ENCODE measurements around the gene RPL35A. TPM values are rescaled to one million over a fixed set of nuclear protein-coding genes. Genes with fewer than 3 reads are reported as not detected.

The RPL35A gene
- total and polyA plus RNA-seq, 9 of the 15 experiments (the other 6 are each of a cell fraction or from before 2014, with no cell fraction given) = 1,475 to 2,942 (median 2,367) TPM

DNA sequence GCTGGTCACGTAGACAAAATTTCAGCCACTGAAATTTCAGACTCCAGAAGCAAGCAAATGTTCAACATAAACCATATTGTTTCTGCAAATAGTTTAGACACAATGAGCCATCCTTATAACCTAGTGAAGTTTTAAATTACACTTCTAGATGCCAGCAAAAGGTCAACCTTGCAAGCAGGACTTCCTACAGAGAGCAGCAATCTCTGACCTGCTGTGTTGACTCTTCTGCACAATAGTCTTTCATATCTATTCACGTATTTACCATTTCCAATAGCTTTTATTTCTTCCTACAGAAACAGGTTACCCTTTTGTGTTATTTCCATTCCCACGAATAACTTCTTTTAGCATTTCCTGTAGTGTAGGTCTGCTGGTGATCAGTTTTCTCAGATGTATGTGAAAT is 20.6 kb downstream of the RPL35A start:
- H2AFZ ChIP-seq (ENCODE audit: low read depth, low read length) = no peak overlapping the region
- CTCF ChIA-PET (ENCODE audit: low intra/inter-chr PET ratio) = no interaction called here
- in situ Hi-C loops (cut with MboI) (no loop called here), intact Hi-C loops (cut with micrococcal nuclease) (no loop called here)
- no peak overlapping the region for H3K27ac ChIP-seq (ENCODE audit: extremely low read depth, low read depth, low read length)
- peaks cover 6% of the 10 kb centered on the region; the same call in 2 of the 3 replicates for H3K36me3 ChIP-seq (ENCODE audit: control insufficient read depth, insufficient read depth, low read length)
- WGBS (ENCODE audit: insufficient coverage, low coverage, missing lambda C conversion rate) = 68% methylated on average over 3 of the region's 3 CpGs
- H4K20me1 ChIP-seq (replicated peaks; ENCODE audit: control insufficient read depth, insufficient read depth, low read length) = no peaks in the 10 kb centered on the region
- peaks cover 9% of the 10 kb centered on the region for H3K9me3 ChIP-seq (replicated peaks; ENCODE audit: control insufficient read depth, insufficient read depth, low read depth, low read length)
- H3K27me3 ChIP-seq (ENCODE audit: control insufficient read depth in 2 of 2, insufficient read depth in 2 of 2, low read length in 2 of 2) = no peaks in the 10 kb centered on the region
- no TSS peak for BruUV-seq (replicated peaks)
- 0 out of 3 replicates have a peak, but pooled peaks cover 3% of the 10 kb centered on the region for H3K79me2 ChIP-seq (ENCODE audit: control insufficient read depth, insufficient read depth, low read length)
- POLR2A ChIA-PET = no interaction called here
- no peaks in the 10 kb centered on the region for H3K4me1 ChIP-seq (replicated peaks in 1 of 2; ENCODE audit: control insufficient read depth in 2 of 2, insufficient read depth in 2 of 2, low read length in 2 of 2)
- H3K9ac ChIP-seq (ENCODE audit: insufficient read depth in 1 of 2, low read depth in 2 of 2, low read length in 2 of 2) = no peak overlapping the region
- ATAC-seq (no peak), DNase-seq (ENCODE audit: extremely low read depth in 1 of 4, low spot score in 3 of 4) (no peak), FAIRE-seq (no peak)
- no peaks in the 10 kb centered on the region for H3K9me1 ChIP-seq (ENCODE audit: control insufficient read depth, insufficient read depth, low read length)
- H3K4me2 ChIP-seq (ENCODE audit: insufficient read depth, low read length) = no peak overlapping the region
- no peak overlapping the region for H3K4me3 ChIP-seq
- TF ChIP-seq ZNF431 (CRISPR knock-in tag; IDR thresholded peaks at IDR 0.05) = no peak
- TF ChIP-seq CEBPG (CRISPR knock-in tag; IDR thresholded peaks at IDR 0.05) = no peak
- TF ChIP-seq CEBPG (tag; conservative IDR thresholded peaks at IDR 0.05 in 1 of 2, IDR thresholded peaks at IDR 0.05 in 1 of 2) = no peak
- TF ChIP-seq, protein P1, sequence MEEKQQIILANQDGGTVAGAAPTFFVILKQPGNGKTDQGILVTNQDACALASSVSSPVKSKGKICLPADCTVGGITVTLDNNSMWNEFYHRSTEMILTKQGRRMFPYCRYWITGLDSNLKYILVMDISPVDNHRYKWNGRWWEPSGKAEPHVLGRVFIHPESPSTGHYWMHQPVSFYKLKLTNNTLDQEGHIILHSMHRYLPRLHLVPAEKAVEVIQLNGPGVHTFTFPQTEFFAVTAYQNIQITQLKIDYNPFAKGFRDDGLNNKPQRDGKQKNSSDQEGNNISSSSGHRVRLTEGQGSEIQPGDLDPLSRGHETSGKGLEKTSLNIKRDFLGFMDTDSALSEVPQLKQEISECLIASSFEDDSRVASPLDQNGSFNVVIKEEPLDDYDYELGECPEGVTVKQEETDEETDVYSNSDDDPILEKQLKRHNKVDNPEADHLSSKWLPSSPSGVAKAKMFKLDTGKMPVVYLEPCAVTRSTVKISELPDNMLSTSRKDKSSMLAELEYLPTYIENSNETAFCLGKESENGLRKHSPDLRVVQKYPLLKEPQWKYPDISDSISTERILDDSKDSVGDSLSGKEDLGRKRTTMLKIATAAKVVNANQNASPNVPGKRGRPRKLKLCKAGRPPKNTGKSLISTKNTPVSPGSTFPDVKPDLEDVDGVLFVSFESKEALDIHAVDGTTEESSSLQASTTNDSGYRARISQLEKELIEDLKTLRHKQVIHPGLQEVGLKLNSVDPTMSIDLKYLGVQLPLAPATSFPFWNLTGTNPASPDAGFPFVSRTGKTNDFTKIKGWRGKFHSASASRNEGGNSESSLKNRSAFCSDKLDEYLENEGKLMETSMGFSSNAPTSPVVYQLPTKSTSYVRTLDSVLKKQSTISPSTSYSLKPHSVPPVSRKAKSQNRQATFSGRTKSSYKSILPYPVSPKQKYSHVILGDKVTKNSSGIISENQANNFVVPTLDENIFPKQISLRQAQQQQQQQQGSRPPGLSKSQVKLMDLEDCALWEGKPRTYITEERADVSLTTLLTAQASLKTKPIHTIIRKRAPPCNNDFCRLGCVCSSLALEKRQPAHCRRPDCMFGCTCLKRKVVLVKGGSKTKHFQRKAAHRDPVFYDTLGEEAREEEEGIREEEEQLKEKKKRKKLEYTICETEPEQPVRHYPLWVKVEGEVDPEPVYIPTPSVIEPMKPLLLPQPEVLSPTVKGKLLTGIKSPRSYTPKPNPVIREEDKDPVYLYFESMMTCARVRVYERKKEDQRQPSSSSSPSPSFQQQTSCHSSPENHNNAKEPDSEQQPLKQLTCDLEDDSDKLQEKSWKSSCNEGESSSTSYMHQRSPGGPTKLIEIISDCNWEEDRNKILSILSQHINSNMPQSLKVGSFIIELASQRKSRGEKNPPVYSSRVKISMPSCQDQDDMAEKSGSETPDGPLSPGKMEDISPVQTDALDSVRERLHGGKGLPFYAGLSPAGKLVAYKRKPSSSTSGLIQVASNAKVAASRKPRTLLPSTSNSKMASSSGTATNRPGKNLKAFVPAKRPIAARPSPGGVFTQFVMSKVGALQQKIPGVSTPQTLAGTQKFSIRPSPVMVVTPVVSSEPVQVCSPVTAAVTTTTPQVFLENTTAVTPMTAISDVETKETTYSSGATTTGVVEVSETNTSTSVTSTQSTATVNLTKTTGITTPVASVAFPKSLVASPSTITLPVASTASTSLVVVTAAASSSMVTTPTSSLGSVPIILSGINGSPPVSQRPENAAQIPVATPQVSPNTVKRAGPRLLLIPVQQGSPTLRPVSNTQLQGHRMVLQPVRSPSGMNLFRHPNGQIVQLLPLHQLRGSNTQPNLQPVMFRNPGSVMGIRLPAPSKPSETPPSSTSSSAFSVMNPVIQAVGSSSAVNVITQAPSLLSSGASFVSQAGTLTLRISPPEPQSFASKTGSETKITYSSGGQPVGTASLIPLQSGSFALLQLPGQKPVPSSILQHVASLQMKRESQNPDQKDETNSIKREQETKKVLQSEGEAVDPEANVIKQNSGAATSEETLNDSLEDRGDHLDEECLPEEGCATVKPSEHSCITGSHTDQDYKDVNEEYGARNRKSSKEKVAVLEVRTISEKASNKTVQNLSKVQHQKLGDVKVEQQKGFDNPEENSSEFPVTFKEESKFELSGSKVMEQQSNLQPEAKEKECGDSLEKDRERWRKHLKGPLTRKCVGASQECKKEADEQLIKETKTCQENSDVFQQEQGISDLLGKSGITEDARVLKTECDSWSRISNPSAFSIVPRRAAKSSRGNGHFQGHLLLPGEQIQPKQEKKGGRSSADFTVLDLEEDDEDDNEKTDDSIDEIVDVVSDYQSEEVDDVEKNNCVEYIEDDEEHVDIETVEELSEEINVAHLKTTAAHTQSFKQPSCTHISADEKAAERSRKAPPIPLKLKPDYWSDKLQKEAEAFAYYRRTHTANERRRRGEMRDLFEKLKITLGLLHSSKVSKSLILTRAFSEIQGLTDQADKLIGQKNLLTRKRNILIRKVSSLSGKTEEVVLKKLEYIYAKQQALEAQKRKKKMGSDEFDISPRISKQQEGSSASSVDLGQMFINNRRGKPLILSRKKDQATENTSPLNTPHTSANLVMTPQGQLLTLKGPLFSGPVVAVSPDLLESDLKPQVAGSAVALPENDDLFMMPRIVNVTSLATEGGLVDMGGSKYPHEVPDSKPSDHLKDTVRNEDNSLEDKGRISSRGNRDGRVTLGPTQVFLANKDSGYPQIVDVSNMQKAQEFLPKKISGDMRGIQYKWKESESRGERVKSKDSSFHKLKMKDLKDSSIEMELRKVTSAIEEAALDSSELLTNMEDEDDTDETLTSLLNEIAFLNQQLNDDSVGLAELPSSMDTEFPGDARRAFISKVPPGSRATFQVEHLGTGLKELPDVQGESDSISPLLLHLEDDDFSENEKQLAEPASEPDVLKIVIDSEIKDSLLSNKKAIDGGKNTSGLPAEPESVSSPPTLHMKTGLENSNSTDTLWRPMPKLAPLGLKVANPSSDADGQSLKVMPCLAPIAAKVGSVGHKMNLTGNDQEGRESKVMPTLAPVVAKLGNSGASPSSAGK (IDR thresholded peaks at IDR 0.05) = no peak
- TF ChIP-seq, protein P2, sequence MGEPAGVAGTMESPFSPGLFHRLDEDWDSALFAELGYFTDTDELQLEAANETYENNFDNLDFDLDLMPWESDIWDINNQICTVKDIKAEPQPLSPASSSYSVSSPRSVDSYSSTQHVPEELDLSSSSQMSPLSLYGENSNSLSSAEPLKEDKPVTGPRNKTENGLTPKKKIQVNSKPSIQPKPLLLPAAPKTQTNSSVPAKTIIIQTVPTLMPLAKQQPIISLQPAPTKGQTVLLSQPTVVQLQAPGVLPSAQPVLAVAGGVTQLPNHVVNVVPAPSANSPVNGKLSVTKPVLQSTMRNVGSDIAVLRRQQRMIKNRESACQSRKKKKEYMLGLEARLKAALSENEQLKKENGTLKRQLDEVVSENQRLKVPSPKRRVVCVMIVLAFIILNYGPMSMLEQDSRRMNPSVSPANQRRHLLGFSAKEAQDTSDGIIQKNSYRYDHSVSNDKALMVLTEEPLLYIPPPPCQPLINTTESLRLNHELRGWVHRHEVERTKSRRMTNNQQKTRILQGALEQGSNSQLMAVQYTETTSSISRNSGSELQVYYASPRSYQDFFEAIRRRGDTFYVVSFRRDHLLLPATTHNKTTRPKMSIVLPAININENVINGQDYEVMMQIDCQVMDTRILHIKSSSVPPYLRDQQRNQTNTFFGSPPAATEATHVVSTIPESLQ (CRISPR knock-in tag; IDR thresholded peaks at IDR 0.05) = no peak
- TF ChIP-seq STAT6 (CRISPR knock-in tag; IDR thresholded peaks at IDR 0.05) = no peak

Data from K562 (cell line).